K562 (cell line): ENCODE data around the gene ATXN1. TPM values are rescaled to one million over a fixed set of nuclear protein-coding genes. Genes with fewer than 3 reads are reported as not detected.

Experiments
- ASH1L ChIP-seq: fragments of 450-650 bp; IDR thresholded peaks from 2 replicates; pipeline ENCODE4 v1.6.1; 2018; ENCODE audit warnings: borderline replicate concordance, mild to moderate bottlenecking, low read depth; ENCODE audit not compliant: partially characterized antibody
- BDP1 ChIP-seq: IDR thresholded peaks from 3 replicates; pipeline ENCODE4 v1.6.1; 2011; ENCODE audit not compliant: insufficient read length, insufficient read depth
- CBX2 ChIP-seq: fragments of 200-600 bp; sonication (generic); IDR thresholded peaks from one replicate; pipeline ENCODE4 v1.6.1; 2012; ENCODE audit warnings: mild to moderate bottlenecking, low read length, inconsistent platforms; ENCODE audit not compliant: insufficient read depth, poor library complexity, severe bottlenecking
- CTCF ChIP-seq, 3 experiments: IDR thresholded peaks in 2 of 3; conservative IDR thresholded peaks in 1 of 3; 2 replicates each; pipeline ENCODE4 v1.5.1; 2011 to 2012; ENCODE audit warnings: low read length in 3 of 3, mild to moderate bottlenecking in 3 of 3, control low read depth in 2 of 3, improper control_type of control experiment in 1 of 3, inconsistent platforms in 1 of 3, low read depth in 1 of 3, mixed read lengths in 1 of 3, moderate library complexity in 1 of 3; ENCODE audit not compliant: insufficient read depth in 2 of 3
- EZH2 ChIP-seq: IDR thresholded peaks from 2 replicates; pipeline ENCODE4 v1.6.1; 2012; ENCODE audit warnings: low read depth, mild to moderate bottlenecking, inconsistent platforms, low read length, borderline replicate concordance
- GABPA ChIP-seq: fragments of 200-800 bp; sonication (Bioruptor generic); conservative IDR thresholded peaks from 2 replicates; pipeline ENCODE4 v1.6.1; 2016; ENCODE audit warnings: low read depth, missing genetic modification characterization, missing compliant biosample characterization
- GABPB2 ChIP-seq: fragments of 250-450 bp; sonication (Bioruptor Pico); conservative IDR thresholded peaks from 2 replicates; pipeline ENCODE4 v1.5.1; 2021; ENCODE audit warnings: mild to moderate bottlenecking
- HNRNPUL1 ChIP-seq: fragments of 200-400 bp; formaldehyde crosslinking; IDR thresholded peaks from 2 replicates; pipeline ENCODE4 v1.6.1; 2017; ENCODE audit warnings: low read length
- JUN ChIP-seq, 2 experiments: sonication (generic) in 1 of 2; formaldehyde crosslinking in 1 of 2; IDR thresholded peaks; 2 replicates each; pipeline versions ENCODE4 v1.6.1 to v1.8.0; 2012 to 2022; ENCODE audit warnings: borderline replicate concordance in 2 of 2, mild to moderate bottlenecking in 2 of 2, improper control_type of control experiment in 1 of 2, low read depth in 1 of 2, low read length in 1 of 2, missing genetic modification reagents in 1 of 2
- KAT8 ChIP-seq: fragments of 450-650 bp; IDR thresholded peaks from 2 replicates; pipeline ENCODE4 v1.6.1; 2016; ENCODE audit warnings: low read depth, mild to moderate bottlenecking
- NFYB ChIP-seq: IDR thresholded peaks from 2 replicates; pipeline ENCODE4 v1.6.1; 2011; ENCODE audit warnings: mild to moderate bottlenecking, moderate library complexity; ENCODE audit not compliant: insufficient read length; ENCODE audit errors: extremely low read depth
- POLR3A ChIP-seq: IDR thresholded peaks from 2 replicates; pipeline ENCODE4 v1.6.1; 2011; ENCODE audit warnings: borderline replicate concordance, mild to moderate bottlenecking, moderate library complexity; ENCODE audit not compliant: insufficient read length, insufficient read depth; ENCODE audit errors: extremely low read depth
- PTRF ChIP-seq: fragments of 450-650 bp; IDR thresholded peaks from 2 replicates; pipeline ENCODE4 v1.6.1; 2016; ENCODE audit warnings: mild to moderate bottlenecking, missing genetic modification characterization, missing compliant biosample characterization
- RBM17 ChIP-seq: fragments of 200-400 bp; formaldehyde crosslinking; IDR thresholded peaks from 2 replicates; pipeline ENCODE4 v1.6.1; 2017; ENCODE audit warnings: low read depth, mild to moderate bottlenecking, low read length, borderline replicate concordance
- RBM25 ChIP-seq: fragments of 200-400 bp; formaldehyde crosslinking; IDR thresholded peaks from 2 replicates; pipeline ENCODE4 v1.6.1; 2018; ENCODE audit warnings: low read length, low read depth, moderate library complexity; ENCODE audit not compliant: severe bottlenecking
- SAFB ChIP-seq: fragments of 200-400 bp; formaldehyde crosslinking; IDR thresholded peaks from 2 replicates; pipeline ENCODE4 v1.6.1; 2017; ENCODE audit warnings: low read depth, low read length, borderline replicate concordance
- SIRT6 ChIP-seq: IDR thresholded peaks from one replicate; pipeline ENCODE4 v1.6.1; 2012; ENCODE audit warnings: low read depth, mild to moderate bottlenecking, control low read depth, inconsistent platforms, low read length, moderate library complexity
- SP1 ChIP-seq: sonication (generic); formaldehyde crosslinking; IDR thresholded peaks from 2 replicates; pipeline ENCODE4 v1.8.1; 2022; ENCODE audit warnings: mild to moderate bottlenecking, missing genetic modification reagents
- ZBTB1 ChIP-seq: sonication (generic); formaldehyde crosslinking; IDR thresholded peaks from 2 replicates; pipeline ENCODE4 v1.8.1; 2023; ENCODE audit warnings: missing genetic modification reagents, low read depth, mild to moderate bottlenecking, borderline replicate concordance
- ZEB2 ChIP-seq: fragments of 450-650 bp; IDR thresholded peaks from 2 replicates; pipeline ENCODE4 v1.6.1; 2016
- ZFP36 ChIP-seq: fragments of 150-350 bp; IDR thresholded peaks from 2 replicates; pipeline ENCODE4 v1.6.1; 2018; ENCODE audit warnings: low read length, low read depth; ENCODE audit not compliant: partially characterized antibody
- ZNF76 ChIP-seq: fragments of 250-450 bp; sonication (Bioruptor Pico); IDR thresholded peaks from 2 replicates; pipeline ENCODE4 v1.4.0; 2020; ENCODE audit warnings: mild to moderate bottlenecking, moderate library complexity, borderline replicate concordance
- ZNF766 ChIP-seq: fragments of 200-800 bp; sonication (Bioruptor generic); conservative IDR thresholded peaks from 2 replicates; pipeline ENCODE4 v1.6.1; 2016; ENCODE audit warnings: missing genetic modification characterization, missing compliant biosample characterization
- polyA plus RNA-seq, 8 experiments: library from polyadenylated mRNA; depleted of rRNA in 4 of 8; stranded (reverse) in 5 of 8; unstranded in 3 of 8; fragments of >200 nt; fragmentation: Nextera tagmentation in 2 of 8; fragmentation: Illumina TruSeq in 1 of 8; extraction: Ambion mirVana in 2 of 8; extraction: Trizol in 1 of 8; gene quantifications; 2 replicates each; pipeline versions ENCODE4 v1.2.1 to v1.2.3, GENCODE V29; 2011 to 2014; ENCODE audit warnings: inconsistent platforms in 1 of 8, missing spikeins in 1 of 8
- total RNA-seq, 7 experiments: library from RNA; depleted of rRNA in 6 of 7; stranded (reverse); fragments of >200 nt in 6 of 7; fragmentation: Illumina TruSeq in 2 of 7; extraction: Trizol in 2 of 7; gene quantifications; 2 replicates each; pipeline versions ENCODE4 v1.2.1 to v1.2.3, GENCODE V29; 2011 to 2021; ENCODE audit warnings: low replicate concordance in 1 of 7
- TF ChIP-seq, protein P1 (sequence below): sonication (generic); formaldehyde crosslinking; IDR thresholded peaks from 2 replicates; pipeline ENCODE4 v1.8.1; 2023; ENCODE audit warnings: mild to moderate bottlenecking, missing genetic modification reagents

The ATXN1 gene
- total and polyA plus RNA-seq, 9 of the 15 experiments (the other 6 are each of a cell fraction or from before 2014, with no cell fraction given): under 0.01 to 1.2 (median 0.58) TPM

GRCh38 chr6:16331384-16332174 is 429.7 kb downstream of the ATXN1 start (continued):
- no peak for TF ChIP-seq ZFP36
- peak; percentile 67; the same call in 1 of the 2 replicates for TF ChIP-seq ZNF766
- TF ChIP-seq JUN (IDR thresholded peaks at IDR 0.05; ENCODE audit: borderline replicate concordance, low read depth, low read length): no peak
- no peak for TF ChIP-seq JUN (CRISPR knock-in tag; IDR thresholded peaks at IDR 0.05; ENCODE audit: borderline replicate concordance)
- TF ChIP-seq SP1: no peak
- no peak for TF ChIP-seq BDP1
- TF ChIP-seq GABPA (tag): no peak
- no peak for TF ChIP-seq POLR3A
- TF ChIP-seq RBM25: no peak
- TF ChIP-seq SAFB: no peak
- no peak for TF ChIP-seq KAT8
- no peak for TF ChIP-seq HNRNPUL1
- no peak for TF ChIP-seq ZEB2
- TF ChIP-seq ZBTB1 (CRISPR knock-in tag): no peak
- TF ChIP-seq, protein P1, sequence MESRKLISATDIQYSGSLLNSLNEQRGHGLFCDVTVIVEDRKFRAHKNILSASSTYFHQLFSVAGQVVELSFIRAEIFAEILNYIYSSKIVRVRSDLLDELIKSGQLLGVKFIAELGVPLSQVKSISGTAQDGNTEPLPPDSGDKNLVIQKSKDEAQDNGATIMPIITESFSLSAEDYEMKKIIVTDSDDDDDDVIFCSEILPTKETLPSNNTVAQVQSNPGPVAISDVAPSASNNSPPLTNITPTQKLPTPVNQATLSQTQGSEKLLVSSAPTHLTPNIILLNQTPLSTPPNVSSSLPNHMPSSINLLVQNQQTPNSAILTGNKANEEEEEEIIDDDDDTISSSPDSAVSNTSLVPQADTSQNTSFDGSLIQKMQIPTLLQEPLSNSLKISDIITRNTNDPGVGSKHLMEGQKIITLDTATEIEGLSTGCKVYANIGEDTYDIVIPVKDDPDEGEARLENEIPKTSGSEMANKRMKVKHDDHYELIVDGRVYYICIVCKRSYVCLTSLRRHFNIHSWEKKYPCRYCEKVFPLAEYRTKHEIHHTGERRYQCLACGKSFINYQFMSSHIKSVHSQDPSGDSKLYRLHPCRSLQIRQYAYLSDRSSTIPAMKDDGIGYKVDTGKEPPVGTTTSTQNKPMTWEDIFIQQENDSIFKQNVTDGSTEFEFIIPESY (CRISPR knock-in tag): no peak
- no peak for TF ChIP-seq PTRF
- TF ChIP-seq CBX2: no peak
- TF ChIP-seq ZNF76 (CRISPR knock-in tag): no peak
- peak; percentile 91 to 98 (median 96) for TF ChIP-seq CTCF (IDR thresholded peaks at IDR 0.05 in 2 of 3, conservative IDR thresholded peaks at IDR 0.05 in 1 of 3; ENCODE audit: insufficient read depth in 2 of 3, low read depth in 1 of 3, low read length in 3 of 3)
- no peak for TF ChIP-seq GABPB2
- no peak for TF ChIP-seq SIRT6
- TF ChIP-seq EZH2: no peak
- TF ChIP-seq ASH1L: no peak
- TF ChIP-seq NFYB: no peak
- no peak for TF ChIP-seq RBM17
